Esophagus muscularis mucosa (tissue), 4 donors: Measurements from ENCODE around the gene S100A6.

ENCODE experiments used
- CTCF ChIP-seq, 3 experiments: fragments of 200-600 bp in 2 of 3; fragments of 450-650 bp in 1 of 3; sonication (generic) in 2 of 3; IDR thresholded peaks; one replicate each; pipeline ENCODE4 v1.5.1; 2017 to 2019; ENCODE audit warnings: antibody characterized with exemption in 3 of 3, mild to moderate bottlenecking in 2 of 3, moderate library complexity in 1 of 3
- EP300 ChIP-seq: sonication (generic); formaldehyde crosslinking; IDR thresholded peaks from one replicate; pipeline ENCODE4 v1.6.1; 2017; ENCODE audit warnings: antibody characterized with exemption
- POLR2A ChIP-seq: fragments of 450-650 bp; IDR thresholded peaks from one replicate; pipeline ENCODE4 v1.6.1; 2017; ENCODE audit warnings: antibody characterized with exemption, moderate library complexity, mild to moderate bottlenecking, low read depth
- POLR2AphosphoS5 ChIP-seq, 2 donors: sonication (generic); formaldehyde crosslinking; IDR thresholded peaks; one replicate each; pipeline ENCODE4 v1.6.1; 2017; ENCODE audit warnings: antibody characterized with exemption in 2 of 2

DNA sequence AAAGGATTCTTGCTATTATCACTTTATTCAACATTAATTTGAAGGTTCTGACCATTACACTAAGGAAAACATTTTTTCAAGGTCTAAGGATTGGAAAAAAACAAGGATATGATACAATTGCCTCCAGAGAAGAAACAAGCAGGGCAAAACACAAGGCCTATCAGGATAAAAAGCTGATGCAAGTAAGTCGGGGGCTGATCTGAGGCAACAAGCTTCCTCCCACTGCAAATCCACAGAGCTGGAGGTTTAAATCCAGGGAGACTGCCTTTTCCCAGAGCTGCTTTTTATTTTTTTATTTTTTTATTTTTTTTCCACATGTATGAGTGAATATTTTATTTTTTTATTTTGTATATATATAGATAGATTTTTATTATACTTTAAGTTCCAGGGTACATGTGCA, 49.2 kb upstream of the S100A6 start:
- TF ChIP-seq CTCF (IDR thresholded peaks at IDR 0.05) (no peak), POLR2A (no peak), POLR2AphosphoS5 (IDR thresholded peaks at IDR 0.05) (no peak), EP300 (no peak)
